Right lobe of liver (tissue), 6 donors: ENCODE results near the gene RCCD1. TPM values are rescaled to one million over a fixed set of nuclear protein-coding genes. Genes with fewer than 3 reads are reported as not detected.

Source experiments
- ATAC-seq, 4 donors: fragments of 200-7000 bp; cut with Tn5 transposase; one replicate each; pipeline ENCODE4 v1.9.1; 2020; ENCODE audit warnings: mild to moderate bottlenecking in 4 of 4, moderate library complexity in 4 of 4
- DNase-seq, 3 donors: peaks; one replicate each; pipeline ENCODE4 v3.0.0-alpha.2; 2020
- H3K27ac ChIP-seq, 3 donors: fragments of 200-600 bp; one replicate each; pipeline ENCODE4 v1.8.0; 2022
- H3K27me3 ChIP-seq, 2 donors: fragments of 200-600 bp; one replicate each; pipeline ENCODE4 v1.8.0; 2022
- H3K36me3 ChIP-seq, 4 donors: fragments of 200-600 bp; sonication (generic) in 1 of 4; one replicate each; pipeline versions ENCODE4 v1.5.1 to v1.8.0; 2017 to 2022; ENCODE audit warnings: control low read depth in 1 of 4
- H3K4me1 ChIP-seq, 4 donors: fragments of 200-600 bp; sonication (generic) in 1 of 4; one replicate each; pipeline versions ENCODE4 v1.5.1 to v1.8.0; 2017 to 2022; ENCODE audit warnings: control low read depth in 1 of 4
- H3K4me3 ChIP-seq, 3 donors: fragments of 200-600 bp; one replicate each; pipeline ENCODE4 v1.8.0; 2022
- H3K9me3 ChIP-seq, 4 donors: fragments of 200-600 bp; sonication (generic) in 1 of 4; one replicate each; pipeline versions ENCODE4 v1.5.1 to v1.8.0; 2017 to 2022; ENCODE audit warnings: control low read depth in 1 of 4
- CTCF ChIP-seq, 4 donors: fragments of 200-600 bp in 3 of 4; fragments of 450-650 bp in 1 of 4; IDR thresholded peaks; one replicate each; pipeline versions ENCODE4 v1.5.1 to v1.8.0; 2016 to 2022; ENCODE audit warnings: antibody characterized with exemption in 4 of 4, mild to moderate bottlenecking in 2 of 4
- POLR2A ChIP-seq: fragments of 450-650 bp; IDR thresholded peaks from one replicate; pipeline ENCODE4 v1.6.1; 2017; ENCODE audit warnings: antibody characterized with exemption, mild to moderate bottlenecking
- WGBS: methylation state at CpG from one replicate; pipeline ENCODE4 v1.1.6; 2018; ENCODE audit warnings: low coverage, low lambda C conversion rate; ENCODE audit not compliant: insufficient coverage; ENCODE audit errors: missing lambda C conversion rate; 5-methylcytosine and 5-hydroxymethylcytosine counted together
- intact Hi-C, 2 donors: fragments of 100-400 bp; cut with DNase I; formaldehyde crosslinking; loops; one replicate each; pipeline versions ENCODE4 v1.11.2 to v1.14.1; 2022
- total RNA-seq, 6 experiments: library from RNA; depleted of rRNA in 2 of 6; stranded (reverse); fragments of >200 nt in 2 of 6; fragmentation: NEBNext Ultra II Directional in 3 of 6; extraction: Animal tissue kit (Norgen Biotek cat#: 25700) in 3 of 6; gene quantifications; one replicate each; pipeline versions ENCODE4 v1.1.0 to v1.2.4, GENCODE V29; 2016 to 2023
- donor health status: DM: no; HTN: yes; CAD: no.
- donor health status: DM: no; HTN: no; CAD: no.
- donor health status: DM: no; HTN: no; CAD: no.
- donor health status: DM: no; HTN: yes; CAD: no.
- donor health status: DM: no; HTN: yes; CAD: no.

RCCD1 gene
- total RNA-seq, 6 experiments from 2014 or later, result 4.8 to 7.9 (median 6.6) TPM

- no peak overlapping the region for H3K27ac ChIP-seq
- no peak for DNase-seq
- 78% methylated on average over 6 of the region's 6 CpGs for WGBS
- H3K36me3 ChIP-seq, result no peaks in the 10 kb centered on the region
- no peak for ATAC-seq
- intact Hi-C loops, result no loop called here
- no peak overlapping the region for H3K4me3 ChIP-seq
- no peaks in the 10 kb centered on the region for H3K4me1 ChIP-seq
- no peaks in the 10 kb centered on the region for H3K27me3 ChIP-seq
- TF ChIP-seq CTCF (IDR thresholded peaks at IDR 0.05) (no peak), POLR2A (no peak)
- H3K9me3 ChIP-seq, result no peaks in the 10 kb centered on the region
Observed at GRCh38 chr15:90981681-90982080, 27.0 kb downstream of the RCCD1 start.

GRCh38 chr15:90982135-90982534 is 27.5 kb downstream of the RCCD1 start:
- DNase-seq (no peak), ATAC-seq (no peak)
- H3K4me3 ChIP-seq, result no peak overlapping the region
- no peaks in the 10 kb centered on the region for H3K27me3 ChIP-seq
- no peaks in the 10 kb centered on the region for H3K9me3 ChIP-seq
- intact Hi-C loops, result no loop called here
- H3K4me1 ChIP-seq, result no peaks in the 10 kb centered on the region
- no peak overlapping the region for H3K27ac ChIP-seq
- TF ChIP-seq CTCF (IDR thresholded peaks at IDR 0.05) (no peak), POLR2A (no peak)
- no peaks in the 10 kb centered on the region for H3K36me3 ChIP-seq
- WGBS, result 97% methylated on average over 5 of the region's 5 CpGs

- H3K36me3 ChIP-seq, result no peaks in the 10 kb centered on the region
- WGBS, result 75% methylated on average over 8 of the region's 11 CpGs
- ATAC-seq, result no peak
- intact Hi-C loops, result no loop called here
- TF ChIP-seq CTCF (IDR thresholded peaks at IDR 0.05), result no peak
- no peak for TF ChIP-seq POLR2A
- no peak for DNase-seq
- H3K9me3 ChIP-seq, result no peaks in the 10 kb centered on the region
- H3K27ac ChIP-seq, result no peak overlapping the region
- H3K27me3 ChIP-seq, result no peaks in the 10 kb centered on the region
- H3K4me1 ChIP-seq, result no peaks in the 10 kb centered on the region
- no peak overlapping the region for H3K4me3 ChIP-seq
Observed at GRCh38 chr15:90986790-90987507, 32.3 kb downstream of the RCCD1 start.

- no peak for ATAC-seq
- H3K4me1 ChIP-seq, result no peaks in the 10 kb centered on the region
- TF ChIP-seq CTCF (IDR thresholded peaks at IDR 0.05) (no peak), POLR2A (no peak)
- DNase-seq, result no peak
- WGBS, result 84% methylated on average over 7 of the region's 7 CpGs
- intact Hi-C loops, result no loop called here
- H3K27ac ChIP-seq, result no peak overlapping the region
- no peaks in the 10 kb centered on the region for H3K9me3 ChIP-seq
- no peaks in the 10 kb centered on the region for H3K36me3 ChIP-seq
- H3K4me3 ChIP-seq, result no peak overlapping the region
- no peaks in the 10 kb centered on the region for H3K27me3 ChIP-seq
Observed at GRCh38 chr15:90987561-90988141, 33.0 kb downstream of the RCCD1 start.
